HEK293T (cell line): ENCODE results near the gene SPINK4.

Source experiments
- CTCF ChIA-PET: fragments of 350-600 bp; formaldehyde crosslinking; extraction: SDS; loops from one replicate; lab custom pipeline; 2021; ENCODE audit warnings: antibody characterized with exemption, inconsistent platforms; lab: Yijun Ruan, JAX
- POLR2A ChIA-PET: fragments of 350-600 bp; formaldehyde crosslinking; extraction: SDS; loops from one replicate; lab custom pipeline; 2020; ENCODE audit warnings: antibody characterized with exemption, inconsistent platforms; lab: Yijun Ruan, JAX
- DNase-seq: peaks from one replicate; pipeline ENCODE4 v3.0.0; 2012; ENCODE audit warnings: mixed read lengths; ENCODE audit errors: extremely low spot score
- ARNT ChIP-seq: fragments of 450-650 bp; IDR thresholded peaks from 2 replicates; pipeline ENCODE4 v1.6.1; 2017; ENCODE audit warnings: mild to moderate bottlenecking
- BHLHE40 ChIP-seq: fragments of 450-650 bp; IDR thresholded peaks from 2 replicates; pipeline ENCODE4 v1.6.1; 2016; ENCODE audit warnings: mild to moderate bottlenecking, moderate library complexity, borderline replicate concordance
- CTBP1 ChIP-seq: fragments of 450-650 bp; IDR thresholded peaks from 2 replicates; pipeline ENCODE4 v1.6.1; 2016; ENCODE audit warnings: borderline replicate concordance
- ELF4 ChIP-seq: fragments of 450-650 bp; IDR thresholded peaks from 2 replicates; pipeline ENCODE4 v1.6.1; 2017; ENCODE audit warnings: antibody characterized with exemption
- FOXA1 ChIP-seq: fragments of 450-650 bp; IDR thresholded peaks from 2 replicates; pipeline ENCODE4 v1.6.1; 2016; ENCODE audit warnings: mild to moderate bottlenecking
- FOXK2 ChIP-seq: fragments of 450-650 bp; IDR thresholded peaks from 2 replicates; pipeline ENCODE4 v1.6.1; 2016; ENCODE audit warnings: mild to moderate bottlenecking
- FOXM1 ChIP-seq: fragments of 450-650 bp; IDR thresholded peaks from 2 replicates; pipeline ENCODE4 v1.6.1; 2017; ENCODE audit warnings: mild to moderate bottlenecking, borderline replicate concordance
- HDGF ChIP-seq: fragments of 450-650 bp; IDR thresholded peaks from 2 replicates; pipeline ENCODE4 v1.6.1; 2017; ENCODE audit warnings: antibody characterized with exemption, borderline replicate concordance
- L3MBTL2 ChIP-seq: fragments of 450-650 bp; conservative IDR thresholded peaks from 2 replicates; pipeline ENCODE4 v1.6.1; 2016; ENCODE audit warnings: mild to moderate bottlenecking
- LEF1 ChIP-seq: fragments of 450-650 bp; IDR thresholded peaks from 2 replicates; pipeline ENCODE4 v1.6.1; 2017; ENCODE audit warnings: mild to moderate bottlenecking, borderline replicate concordance
- NFRKB ChIP-seq: fragments of 450-650 bp; IDR thresholded peaks from 2 replicates; pipeline ENCODE4 v1.6.1; 2016; ENCODE audit warnings: mild to moderate bottlenecking, moderate library complexity
- SP1 ChIP-seq: fragments of 450-650 bp; IDR thresholded peaks from 2 replicates; pipeline ENCODE4 v1.6.1; 2017
- SUZ12 ChIP-seq: fragments of 450-650 bp; IDR thresholded peaks from 2 replicates; pipeline ENCODE4 v1.6.1; 2016; ENCODE audit warnings: mild to moderate bottlenecking
- TARDBP ChIP-seq: fragments of 450-650 bp; IDR thresholded peaks from 2 replicates; pipeline ENCODE4 v1.6.1; 2016
- ZNF384 ChIP-seq: fragments of 450-650 bp; IDR thresholded peaks from 2 replicates; pipeline ENCODE4 v1.6.1; 2016
- TF ChIP-seq, protein P1 (sequence below): fragments of 450-650 bp; IDR thresholded peaks from 2 replicates; pipeline ENCODE4 v1.6.1; 2016

SPINK4 gene, protein sequence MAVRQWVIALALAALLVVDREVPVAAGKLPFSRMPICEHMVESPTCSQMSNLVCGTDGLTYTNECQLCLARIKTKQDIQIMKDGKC

DNA sequence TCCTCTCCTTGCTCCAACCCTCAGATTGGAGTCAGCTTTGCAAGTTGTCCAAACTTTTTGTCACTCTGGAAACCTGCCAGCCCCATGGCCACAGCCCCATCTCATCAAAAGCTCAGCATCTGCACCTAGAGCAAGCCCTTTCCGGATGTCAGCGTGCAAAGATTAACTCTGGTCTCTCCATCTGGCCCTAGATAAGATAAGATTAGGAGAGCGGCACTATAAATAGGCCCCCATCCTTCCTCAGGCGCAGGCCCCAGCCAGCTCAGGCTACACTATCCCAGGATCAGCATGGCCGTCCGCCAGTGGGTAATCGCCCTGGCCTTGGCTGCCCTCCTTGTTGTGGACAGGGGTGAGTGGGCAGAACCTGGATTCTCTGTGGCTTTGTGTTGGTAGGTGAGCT, at the start of gene SPINK4:
Gene SPINK4, plus strand, starts transcription at position 247 of the 400 bp plus-strand sequence. Its CDS starts 42 bp downstream, at position 289.
- DNase-seq = no peak
- ChIA-PET CTCF (no interaction called here), POLR2A (interaction anchor here (1.5 kb wide), 1 partner anchor 8 kb away, joined by 3 read pairs; no protein-coding TSS in a partner anchor)
- TF ChIP-seq FOXK2 = no peak
- no peak for TF ChIP-seq FOXM1

DNA sequence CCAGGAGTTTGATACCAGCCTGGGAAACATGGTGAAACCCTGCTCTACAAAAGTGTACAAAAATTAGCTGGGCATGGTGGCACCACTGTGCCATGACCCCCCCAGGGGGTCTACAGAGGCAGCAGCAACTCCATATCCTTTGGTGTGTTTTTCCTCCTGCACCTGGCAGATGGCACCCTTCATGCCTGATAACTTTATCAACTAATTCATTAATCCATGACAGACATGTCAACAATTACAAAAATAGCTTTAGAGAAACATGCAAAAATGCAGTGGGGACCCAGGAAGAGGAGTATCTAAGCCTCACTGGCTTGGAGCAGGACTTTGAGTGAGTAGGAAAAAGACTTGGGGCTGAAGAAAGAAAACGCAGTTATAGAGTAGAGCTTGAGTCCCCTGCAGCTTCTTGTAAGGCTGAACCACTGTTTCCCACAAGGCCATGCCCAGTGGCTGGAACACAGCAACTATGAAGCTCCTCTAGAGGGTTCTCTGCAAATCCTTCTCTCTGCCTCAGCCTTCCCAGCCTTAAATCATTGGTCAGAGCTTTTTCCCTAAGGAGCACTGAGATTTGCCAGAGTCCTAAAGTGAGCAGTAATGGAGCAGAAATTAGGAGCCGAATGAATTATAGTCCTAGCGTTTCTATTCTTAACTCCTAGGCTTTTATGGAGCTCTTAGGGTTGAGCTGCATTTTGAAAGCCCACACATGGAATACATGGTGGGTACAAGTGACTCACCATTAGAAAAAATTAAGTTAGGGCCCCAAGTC, 47.3 kb upstream of the SPINK4 start:
- CTCF ChIA-PET = interaction anchor here (0.9 kb wide), 1 partner anchor 34 kb away, joined by 3 read pairs; no protein-coding TSS in a partner anchor
- TF ChIP-seq ELF4 (no peak), TARDBP (no peak), SUZ12 (no peak), FOXM1 (no peak), BHLHE40 (no peak), NFRKB (no peak), L3MBTL2 (no peak), CTBP1 (no peak), ARNT (no peak), SP1 (no peak), FOXA1 (no peak), FOXK2 (no peak), ZNF384 (no peak), LEF1 (no peak), HDGF (no peak)
- TF ChIP-seq, protein P1, sequence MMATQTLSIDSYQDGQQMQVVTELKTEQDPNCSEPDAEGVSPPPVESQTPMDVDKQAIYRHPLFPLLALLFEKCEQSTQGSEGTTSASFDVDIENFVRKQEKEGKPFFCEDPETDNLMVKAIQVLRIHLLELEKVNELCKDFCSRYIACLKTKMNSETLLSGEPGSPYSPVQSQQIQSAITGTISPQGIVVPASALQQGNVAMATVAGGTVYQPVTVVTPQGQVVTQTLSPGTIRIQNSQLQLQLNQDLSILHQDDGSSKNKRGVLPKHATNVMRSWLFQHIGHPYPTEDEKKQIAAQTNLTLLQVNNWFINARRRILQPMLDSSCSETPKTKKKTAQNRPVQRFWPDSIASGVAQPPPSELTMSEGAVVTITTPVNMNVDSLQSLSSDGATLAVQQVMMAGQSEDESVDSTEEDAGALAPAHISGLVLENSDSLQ = no peak
- POLR2A ChIA-PET = no interaction called here
- no peak for DNase-seq

DNA sequence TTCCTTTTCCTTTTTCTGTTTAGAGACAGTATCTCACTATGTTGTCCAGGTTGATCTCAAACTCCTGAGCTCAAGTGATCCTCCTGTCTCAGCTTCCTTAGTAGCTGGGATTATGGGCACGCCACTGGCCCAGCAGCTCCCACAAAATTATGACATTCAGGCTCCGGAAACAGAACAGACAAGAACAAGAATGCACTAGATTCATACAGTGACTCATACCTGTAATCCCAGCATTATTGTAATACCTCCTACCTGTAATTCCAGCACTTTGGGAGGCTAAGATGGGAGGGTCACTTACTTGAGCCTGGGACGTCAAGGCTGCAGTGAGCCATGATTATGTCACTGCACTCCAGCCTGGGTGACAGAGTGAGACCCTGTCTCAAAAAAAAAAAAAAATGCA, 46.1 kb upstream of the SPINK4 start:
- ChIA-PET CTCF (no interaction called here), POLR2A (no interaction called here)

DNA sequence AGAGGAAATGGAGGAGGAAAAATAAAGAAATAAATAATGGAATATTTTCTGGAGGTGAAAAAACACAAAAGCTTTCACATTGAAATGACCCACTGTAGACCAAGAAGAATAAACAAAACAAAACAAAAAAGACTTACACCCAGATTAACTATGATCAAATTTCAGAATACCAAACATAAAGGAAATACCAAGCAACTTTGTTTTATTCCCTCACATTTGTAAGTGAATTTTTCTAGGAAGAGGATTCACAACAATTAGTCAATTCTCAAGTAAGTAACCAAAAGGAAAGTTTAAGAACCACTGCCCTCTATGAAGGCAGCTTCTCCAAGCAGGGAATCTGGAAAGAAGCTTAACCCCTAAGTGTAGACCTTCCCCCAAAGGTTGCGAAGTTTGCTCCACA, 43.2 kb upstream of the SPINK4 start:
- DNase-seq = no peak
- TF ChIP-seq CTBP1 (no peak), FOXA1 (no peak), HDGF (no peak), TARDBP (no peak), FOXM1 (no peak)
- TF ChIP-seq, protein P1 = no peak
- ChIA-PET CTCF (no interaction called here), POLR2A (no interaction called here)

More for the DNA sequence above, 46.1 kb upstream of the SPINK4 start:
- TF ChIP-seq, protein P1 = no peak
- DNase-seq = no peak

DNA sequence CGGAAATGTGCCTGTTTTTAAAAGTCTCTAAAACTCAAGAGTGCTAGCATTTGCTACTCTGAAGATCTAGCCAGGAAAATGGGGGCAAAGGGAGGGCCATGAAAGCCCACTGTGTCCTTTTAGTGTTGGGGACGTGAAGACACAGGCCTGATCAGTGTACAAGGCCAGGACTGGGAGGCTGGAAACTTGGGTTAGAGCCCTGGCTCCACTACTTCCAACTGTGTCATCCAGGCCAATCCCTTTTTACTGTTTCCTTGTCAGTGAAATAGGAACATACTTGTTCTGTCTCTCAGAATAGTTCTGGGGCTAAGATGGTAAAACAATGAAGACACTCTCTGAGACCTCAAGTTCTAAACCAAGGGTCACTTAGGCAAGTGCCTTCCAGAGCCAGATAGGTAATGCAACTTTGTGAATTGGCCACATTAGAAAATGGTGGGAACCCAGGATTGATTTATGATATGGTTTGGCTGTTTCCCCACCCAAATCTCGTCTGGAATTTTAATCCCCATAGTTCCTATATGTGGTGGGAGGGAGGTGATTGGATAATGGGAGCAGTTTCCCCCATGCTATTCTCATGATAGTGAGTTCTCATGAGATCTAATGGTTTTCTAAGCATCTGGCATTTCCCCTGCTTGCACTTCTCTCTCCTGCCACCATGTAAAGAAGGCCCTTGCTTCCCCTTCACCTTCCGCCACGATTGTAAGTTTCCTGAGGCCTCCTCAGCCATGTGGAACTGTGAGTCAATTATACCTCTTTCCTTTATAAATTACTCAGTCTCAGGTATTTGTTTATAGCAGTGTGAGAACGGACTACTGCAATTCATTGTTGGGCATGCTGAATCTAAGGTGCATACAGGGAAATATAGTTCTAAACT, 42.5 kb upstream of the SPINK4 start:
- CTCF ChIA-PET = no interaction called here
- POLR2A ChIA-PET = no interaction called here
- no peak for DNase-seq
- TF ChIP-seq SUZ12 = no peak
- TF ChIP-seq BHLHE40 = no peak
- no peak for TF ChIP-seq ELF4
- TF ChIP-seq LEF1 = no peak
- no peak for TF ChIP-seq ZNF384
- no peak for TF ChIP-seq TARDBP
- TF ChIP-seq SP1 = no peak
- TF ChIP-seq CTBP1 = no peak
- no peak for TF ChIP-seq FOXA1
- TF ChIP-seq FOXK2 = no peak
- no peak for TF ChIP-seq HDGF
- TF ChIP-seq L3MBTL2 = no peak
- TF ChIP-seq ARNT = no peak
- TF ChIP-seq NFRKB = no peak
- TF ChIP-seq, protein P1 = no peak
- TF ChIP-seq FOXM1 = no peak
